HG03060 (cell line): ENCODE data around the gene MYCN.

Source experiments
- ATAC-seq: cut with Tn5 transposase; IDR thresholded peaks from one replicate; pipeline ENCODE4 v1.9.1; 2021; ENCODE audit warnings: low read depth, moderate number of reproducible peaks; ENCODE audit not compliant: unreplicated experiment

MYCN gene

DNA sequence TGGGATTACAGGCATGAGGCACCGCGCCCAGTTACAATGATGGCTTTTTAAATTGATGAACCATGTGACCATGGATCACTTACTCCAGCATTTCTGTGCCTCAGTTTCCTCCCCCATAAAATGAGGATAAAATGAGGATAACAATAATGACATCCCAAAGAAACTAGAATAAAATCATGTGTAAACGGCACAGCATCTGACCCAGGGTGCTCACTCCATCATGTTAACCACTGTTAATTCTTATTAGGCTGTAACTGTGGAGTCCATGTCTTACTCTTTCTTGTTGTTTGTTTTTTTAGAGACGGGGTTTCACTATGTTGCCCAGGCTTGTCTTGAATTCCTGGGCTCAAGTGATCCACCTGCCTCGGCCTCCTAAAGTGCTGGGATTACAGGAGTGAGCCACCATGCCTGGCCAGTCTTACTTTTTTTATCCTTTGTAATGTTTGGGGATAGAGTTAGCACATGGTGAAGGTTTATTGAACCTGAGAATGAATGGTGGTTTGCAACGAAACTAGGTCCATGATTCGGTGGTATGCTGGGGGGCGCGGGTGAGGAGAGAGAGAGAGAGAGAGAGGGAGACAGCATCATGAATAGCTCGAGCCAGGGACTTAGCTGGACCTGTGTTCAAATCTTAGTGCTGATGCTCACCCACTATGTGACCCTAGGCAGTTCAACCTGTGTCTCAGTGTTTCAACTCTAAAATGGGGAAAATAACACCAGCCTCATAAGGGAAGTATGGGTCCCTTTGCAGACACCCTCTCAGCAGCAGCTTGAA is 52.3 kb downstream of the MYCN start:
- no peak for ATAC-seq

DNA sequence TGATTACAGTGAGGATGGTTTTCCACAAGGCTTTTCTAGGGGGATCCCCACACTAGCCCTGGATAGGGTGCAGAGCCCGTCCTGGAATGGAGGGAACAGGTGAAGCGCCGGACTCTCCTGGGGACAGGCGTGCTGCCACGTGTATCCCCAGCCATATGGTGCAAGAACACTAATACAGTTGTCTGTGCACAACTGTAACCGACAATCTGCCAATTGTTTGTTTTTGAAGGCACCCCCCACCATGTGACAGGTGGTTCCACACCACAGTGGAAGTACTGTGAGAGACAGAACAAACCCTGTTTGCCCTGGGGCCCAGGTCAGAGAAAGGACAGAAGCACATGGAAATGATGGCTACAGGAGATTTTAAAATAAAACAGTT is 52.9 kb downstream of the MYCN start:
- no peak for ATAC-seq

DNA sequence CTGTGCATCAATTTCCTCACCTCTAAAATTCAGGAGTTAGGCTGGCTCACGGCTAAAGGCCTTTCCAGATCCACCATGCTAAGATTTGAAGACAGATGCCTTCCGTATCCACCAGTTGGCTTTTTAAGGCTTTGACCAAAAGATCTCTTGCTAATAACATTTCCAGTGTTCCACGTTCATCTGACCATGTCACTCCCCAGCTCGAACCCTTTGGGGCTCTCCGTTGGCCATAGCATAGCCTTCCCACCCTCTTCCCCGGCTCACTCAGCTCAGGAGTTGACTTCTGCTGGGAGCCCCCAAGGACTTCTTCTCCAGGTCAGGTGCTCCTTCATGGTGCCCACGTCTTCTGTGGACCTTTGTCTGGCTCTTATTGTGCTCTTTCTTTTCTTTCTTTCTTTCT is 53.3 kb downstream of the MYCN start:
- no peak for ATAC-seq

DNA sequence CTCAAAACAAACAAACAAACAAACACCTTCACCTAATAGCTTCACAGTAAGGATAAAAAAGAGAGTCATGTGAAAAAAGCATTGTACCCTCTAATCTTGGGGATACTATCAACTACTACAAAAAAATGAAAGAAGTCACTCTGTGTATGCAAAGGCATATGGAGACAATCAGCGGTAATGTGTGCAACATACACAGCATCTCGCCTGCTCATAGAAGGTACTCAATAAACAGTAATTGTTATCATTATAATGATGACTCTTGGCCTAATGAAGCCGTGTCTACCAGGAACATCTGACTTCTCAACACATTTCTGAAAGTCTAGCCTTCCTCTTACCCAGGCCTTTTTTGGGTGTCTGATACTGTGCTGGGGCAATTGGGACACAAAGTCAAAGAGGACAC is 55.3 kb downstream of the MYCN start:
- no peak for ATAC-seq
